Ectodermal cell (in vitro differentiated cells): ENCODE measurements around the gene UCK1.

Source experiments
- H3K27ac ChIP-seq: 2 replicates; pipeline ENCODE4 v1.7.0; 2013; ENCODE audit warnings: mild to moderate bottlenecking, low read depth, low read length; ENCODE audit not compliant: insufficient read depth, poor library complexity, severe bottlenecking
- H3K27me3 ChIP-seq: 2 replicates; pipeline ENCODE4 v1.7.0; 2013; ENCODE audit warnings: mild to moderate bottlenecking, low read length; ENCODE audit not compliant: insufficient read depth, control insufficient read depth, poor library complexity, severe bottlenecking
- H3K36me3 ChIP-seq: one replicate; pipeline ENCODE4 v1.7.0; 2013; ENCODE audit warnings: low read length; ENCODE audit not compliant: control insufficient read depth, insufficient read depth
- H3K4me1 ChIP-seq: one replicate; pipeline ENCODE4 v1.7.0; 2013; ENCODE audit warnings: low read length; ENCODE audit not compliant: control insufficient read depth, insufficient read depth
- H3K4me3 ChIP-seq: 2 replicates; pipeline ENCODE4 v1.7.0; 2013; ENCODE audit warnings: low read depth, low read length, control low read depth; ENCODE audit not compliant: insufficient read depth
- H3K9me3 ChIP-seq: 2 replicates; pipeline ENCODE4 v1.7.0; 2013; ENCODE audit warnings: mild to moderate bottlenecking, low read length, moderate library complexity; ENCODE audit not compliant: control insufficient read depth
- WGBS, 2 experiments: methylation state at CpG; one replicate each; pipeline ENCODE4 v1.1.7; 2013; ENCODE audit warnings: missing lambda C conversion rate in 2 of 2; 5-methylcytosine and 5-hydroxymethylcytosine counted together

The UCK1 gene

DNA sequence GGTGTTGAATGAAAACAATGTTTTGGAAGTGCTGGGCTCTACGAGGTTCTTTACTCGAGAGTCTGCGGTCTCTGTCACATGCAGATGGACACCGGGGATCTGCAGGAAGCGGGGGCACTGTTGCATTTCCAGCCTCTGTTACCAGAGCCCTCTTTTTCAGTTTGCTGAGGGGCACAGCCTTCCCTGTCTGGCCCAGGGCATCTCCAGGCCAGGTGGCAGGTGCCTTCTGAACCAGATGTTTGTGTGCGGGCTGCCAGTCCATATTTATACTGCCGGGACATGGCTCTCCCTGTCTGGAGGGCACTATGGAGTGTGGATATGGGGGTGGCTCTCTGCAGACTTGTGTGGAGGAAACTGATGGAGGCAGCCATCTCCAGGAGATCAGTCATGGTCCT lies 47.0 kb downstream of the UCK1 start:
- H3K9me3 ChIP-seq: no peaks in the 10 kb centered on the region
- H3K4me1 ChIP-seq: no peaks in the 10 kb centered on the region
- no peak overlapping the region for H3K4me3 ChIP-seq
- no peak overlapping the region for H3K27ac ChIP-seq
- peaks cover 80% of the 10 kb centered on the region for H3K36me3 ChIP-seq
- 96 to 97% methylated on average over 7 of the region's 7 CpGs for WGBS, 2 experiments
- H3K27me3 ChIP-seq: no peaks in the 10 kb centered on the region

DNA sequence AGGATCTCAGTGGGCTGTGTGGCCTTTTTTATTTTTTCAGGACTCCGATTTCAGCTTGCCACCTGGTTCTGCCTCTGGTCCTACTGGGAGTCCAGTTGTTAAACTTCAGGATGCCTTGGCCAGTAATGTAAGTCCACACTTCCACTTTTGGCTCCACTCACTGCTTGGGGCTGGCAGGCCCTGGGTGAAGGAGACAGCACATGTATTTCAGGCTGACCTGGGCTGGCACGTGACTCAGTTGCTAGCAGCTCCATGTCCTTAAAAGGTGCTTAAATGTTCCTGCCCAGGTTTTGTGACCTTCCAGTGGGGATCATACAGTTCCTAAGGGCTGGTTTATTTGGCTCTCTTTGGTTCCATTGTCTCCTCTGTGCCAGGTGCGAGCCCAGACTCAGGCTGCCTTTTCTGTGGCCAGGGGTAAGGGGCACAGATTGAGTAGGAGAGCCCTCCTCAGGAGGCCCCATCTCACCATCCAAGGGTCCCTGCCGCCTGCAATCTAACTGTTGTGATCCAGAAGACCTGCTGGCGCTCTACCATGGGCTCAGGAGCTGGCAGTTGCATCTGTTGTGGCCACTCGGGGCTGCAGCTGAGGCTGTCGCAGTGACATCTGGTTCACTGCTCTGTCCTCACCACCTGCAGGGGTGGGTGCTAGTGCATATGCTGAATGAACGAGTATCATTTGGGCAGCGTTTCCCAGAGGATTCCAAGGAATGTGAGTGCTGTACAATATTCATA lies 47.6 kb downstream of the UCK1 start:
- Histone ChIP-seq H3K4me3 (no peak overlapping the region), H3K36me3 (peaks cover 85% of the 10 kb centered on the region), H3K9me3 (no peaks in the 10 kb centered on the region), H3K27ac (no peak overlapping the region), H3K4me1 (no peaks in the 10 kb centered on the region), H3K27me3 (no peaks in the 10 kb centered on the region)
- 90 to 92% methylated on average over 9 of the region's 9 CpGs for WGBS, 2 experiments

DNA sequence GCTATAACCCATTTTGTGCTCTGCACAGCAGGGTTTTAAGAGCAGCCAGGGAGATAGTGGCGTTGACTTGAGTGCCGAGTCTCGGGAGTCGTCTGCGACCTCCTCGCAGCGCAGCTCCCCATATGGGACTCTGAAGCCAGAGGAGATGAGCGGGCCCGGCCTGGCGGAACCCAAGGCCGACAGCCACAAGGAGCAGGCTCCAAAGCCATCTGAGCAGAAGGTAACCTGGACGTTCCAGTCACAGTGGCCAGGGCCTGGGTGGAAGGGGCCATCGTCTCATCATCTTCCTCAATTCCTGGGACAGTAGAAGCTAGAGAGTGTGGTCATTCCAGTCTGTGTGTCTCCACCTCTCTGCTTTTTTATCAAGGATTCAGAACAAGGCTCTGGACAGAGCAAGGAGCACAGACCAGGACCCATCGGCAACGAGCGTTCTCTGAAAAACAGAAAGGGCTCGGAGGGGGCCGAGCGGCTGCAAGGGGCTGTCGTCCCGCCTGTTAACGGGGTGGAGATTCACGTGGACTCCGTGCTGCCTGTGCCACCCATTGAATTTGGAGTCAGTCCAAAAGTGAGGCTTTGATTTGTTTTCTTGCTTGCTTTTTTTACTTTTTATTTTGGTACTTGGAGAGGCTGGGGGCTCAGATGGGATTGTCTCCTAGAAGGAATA lies 48.6 kb downstream of the UCK1 start:
- WGBS, 2 experiments: 96% methylated on average over 24 of the region's 24 CpGs
- Histone ChIP-seq H3K36me3 (peaks cover 81% of the 10 kb centered on the region), H3K9me3 (no peaks in the 10 kb centered on the region), H3K27me3 (no peaks in the 10 kb centered on the region), H3K27ac (no peak overlapping the region), H3K4me1 (no peaks in the 10 kb centered on the region), H3K4me3 (no peak overlapping the region)

GRCh38 chr9:131481441-131482342 lies 49.4 kb downstream of the UCK1 start:
- H3K36me3 ChIP-seq: peaks cover 83% of the 10 kb centered on the region
- no peaks in the 10 kb centered on the region for H3K4me1 ChIP-seq
- H3K4me3 ChIP-seq: no peak overlapping the region
- WGBS, 2 experiments: 96 to 97% methylated on average over 19 of the region's 19 CpGs
- no peak overlapping the region for H3K27ac ChIP-seq
- H3K9me3 ChIP-seq: no peaks in the 10 kb centered on the region
- H3K27me3 ChIP-seq: no peaks in the 10 kb centered on the region

GRCh38 chr9:131480258-131480657 lies 50.8 kb downstream of the UCK1 start:
- H3K9me3 ChIP-seq: no peaks in the 10 kb centered on the region
- 94 to 100% methylated on average over 1 of the region's 1 CpG for WGBS, 2 experiments
- no peaks in the 10 kb centered on the region for H3K27me3 ChIP-seq
- no peaks in the 10 kb centered on the region for H3K4me1 ChIP-seq
- no peak overlapping the region for H3K4me3 ChIP-seq
- peaks cover 85% of the 10 kb centered on the region for H3K36me3 ChIP-seq
- no peak overlapping the region for H3K27ac ChIP-seq

DNA sequence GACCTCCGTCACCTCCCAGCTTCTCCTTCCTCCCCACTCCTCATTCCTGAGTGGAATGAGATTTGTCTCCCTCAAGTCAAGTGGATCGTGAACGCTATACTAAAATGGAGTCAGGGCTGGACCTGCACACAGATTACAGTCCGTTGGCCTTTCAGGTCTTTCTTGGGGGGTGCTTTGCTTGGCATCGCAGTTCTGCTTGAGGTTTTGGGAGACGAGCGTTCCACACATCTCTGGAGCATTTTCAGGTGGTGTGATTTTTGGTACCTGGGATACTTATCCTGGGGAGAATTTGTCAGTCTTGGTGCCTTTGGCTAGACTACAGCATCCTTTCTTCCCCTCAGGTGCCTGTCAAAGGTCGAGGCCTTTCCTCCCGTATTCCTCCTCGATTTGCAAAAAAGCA lies 52.2 kb downstream of the UCK1 start:
- no peaks in the 10 kb centered on the region for H3K4me1 ChIP-seq
- H3K27me3 ChIP-seq: no peaks in the 10 kb centered on the region
- H3K36me3 ChIP-seq: peaks cover 84% of the 10 kb centered on the region
- H3K27ac ChIP-seq: no peak overlapping the region
- no peak overlapping the region for H3K4me3 ChIP-seq
- H3K9me3 ChIP-seq: no peaks in the 10 kb centered on the region
- 96 to 97% methylated on average over 10 of the region's 10 CpGs for WGBS, 2 experiments

DNA sequence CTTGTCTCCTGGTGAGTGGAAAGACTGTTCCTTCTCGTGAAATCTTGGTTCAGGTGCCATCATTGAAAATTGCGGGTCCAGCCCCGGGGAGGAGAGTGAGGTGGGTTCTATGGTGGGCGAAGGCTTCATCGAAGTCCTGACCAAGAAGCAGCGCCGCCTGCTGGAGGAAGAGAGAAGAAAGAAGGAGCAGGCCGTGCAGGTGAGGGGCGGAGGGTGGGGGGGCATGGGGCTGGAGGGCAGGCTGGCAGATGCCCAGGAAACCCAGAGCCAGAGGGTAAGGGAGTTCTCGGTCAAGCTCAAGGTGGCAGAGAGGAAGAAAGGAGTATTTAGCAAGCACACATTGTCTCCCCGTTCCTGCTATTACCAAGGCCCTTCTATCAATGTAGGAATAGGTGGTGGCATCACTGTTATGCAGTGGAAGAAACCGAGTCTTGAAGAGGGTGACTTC lies 52.6 kb downstream of the UCK1 start:
- no peaks in the 10 kb centered on the region for H3K4me1 ChIP-seq
- H3K27ac ChIP-seq: no peak overlapping the region
- no peaks in the 10 kb centered on the region for H3K27me3 ChIP-seq
- peaks cover 85% of the 10 kb centered on the region for H3K36me3 ChIP-seq
- H3K4me3 ChIP-seq: no peak overlapping the region
- H3K9me3 ChIP-seq: no peaks in the 10 kb centered on the region
- WGBS, 2 experiments: 73 to 76% methylated on average over 12 of the region's 12 CpGs

DNA sequence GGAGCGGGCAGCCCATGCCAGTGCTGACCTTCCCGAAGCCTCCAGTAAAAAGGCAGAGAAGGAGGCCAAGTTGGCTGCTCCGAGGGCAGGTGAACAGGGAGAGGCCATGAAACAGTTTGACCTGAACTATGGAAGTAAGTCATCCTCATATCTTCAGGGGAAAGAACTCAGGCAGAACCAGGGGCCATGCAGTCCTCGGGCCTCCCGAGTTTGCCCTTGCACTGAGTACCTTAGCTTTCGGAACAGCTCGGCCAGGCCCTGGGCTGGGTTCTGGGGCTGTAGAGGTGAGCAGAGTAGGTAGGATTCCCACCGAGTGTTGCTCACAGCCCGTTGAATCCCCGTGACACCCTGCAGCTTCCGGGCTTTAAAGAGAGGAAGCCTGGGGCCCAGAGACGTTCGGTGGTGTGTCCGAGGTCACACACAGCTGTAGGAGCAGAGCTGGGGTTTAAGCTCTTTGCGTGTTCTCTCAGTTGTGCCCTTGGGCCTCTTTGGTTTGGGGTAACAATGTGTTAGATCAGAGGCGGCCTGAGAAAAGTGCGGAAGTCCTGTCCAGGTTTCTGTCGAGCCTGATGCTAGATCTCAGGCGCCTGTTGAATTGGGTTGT lies 53.1 kb downstream of the UCK1 start:
- no peak overlapping the region for H3K4me3 ChIP-seq
- WGBS, 2 experiments: 92% methylated on average over 19 of the region's 19 CpGs
- H3K27ac ChIP-seq: no peak overlapping the region
- no peaks in the 10 kb centered on the region for H3K9me3 ChIP-seq
- no peaks in the 10 kb centered on the region for H3K4me1 ChIP-seq
- H3K36me3 ChIP-seq: peaks cover 86% of the 10 kb centered on the region
- H3K27me3 ChIP-seq: no peaks in the 10 kb centered on the region

DNA sequence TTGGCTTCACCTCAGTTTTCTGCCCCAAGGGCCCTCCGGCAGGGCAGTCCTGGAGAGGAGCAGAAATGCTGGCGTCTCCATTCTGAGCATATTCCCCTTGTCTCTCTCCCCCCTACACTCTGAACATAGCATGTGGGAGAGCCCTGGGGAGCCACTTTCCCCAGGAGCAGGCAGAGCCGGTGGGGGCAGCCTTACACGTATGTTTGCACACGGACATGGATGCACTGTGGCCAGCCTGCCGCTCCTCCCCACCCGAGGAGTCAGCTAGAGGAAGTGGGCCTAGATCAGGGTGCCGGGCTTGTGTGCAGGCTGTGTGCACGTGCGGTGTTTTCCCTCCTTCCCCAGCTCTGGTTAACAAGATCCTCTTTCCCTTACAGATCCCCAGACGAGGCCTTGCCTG lies 53.7 kb downstream of the UCK1 start:
- Histone ChIP-seq H3K4me3 (no peak overlapping the region), H3K27ac (no peak overlapping the region), H3K9me3 (no peaks in the 10 kb centered on the region), H3K27me3 (no peaks in the 10 kb centered on the region), H3K36me3 (peaks cover 82% of the 10 kb centered on the region), H3K4me1 (no peaks in the 10 kb centered on the region)
- WGBS, 2 experiments: 94 to 95% methylated on average over 11 of the region's 11 CpGs
